ENCODE data around the gene CNKSR3. TPM values are rescaled to one million over a fixed set of nuclear protein-coding genes. Genes with fewer than 3 reads are reported as not detected.
A peak's percentile ranks its signal among the peaks of the same experiment; 100 is the strongest.

The CNKSR3 gene
- total RNA-seq, 4 donors from 2014 or later = 7.6 to 29.6 (median 12.4) TPM

DNA sequence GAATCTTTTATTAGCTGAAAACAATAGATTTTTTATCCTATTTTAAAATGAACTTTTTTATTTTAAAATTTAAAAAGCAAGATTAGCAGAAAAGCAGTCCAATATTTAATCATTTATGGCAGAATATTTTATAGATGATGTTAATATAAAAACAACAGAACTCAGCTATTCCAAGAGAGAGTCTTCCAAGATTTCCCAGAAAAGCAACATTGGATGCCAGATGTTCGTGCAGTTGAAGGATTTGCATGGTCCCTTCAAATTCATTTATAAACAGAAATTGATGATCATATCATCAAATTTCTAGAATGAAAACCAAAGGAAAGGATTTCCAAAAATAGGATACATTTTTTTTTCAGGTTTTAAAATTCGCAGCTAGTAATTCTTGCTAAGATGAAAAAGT is 25.4 kb upstream of the CNKSR3 start:
- no peaks in the 10 kb centered on the region for H3K36me3 ChIP-seq
- H3K27ac ChIP-seq = peak overlapping the region in 1 of 2 donors; percentile 69
- intact Hi-C loops (cut with DNase I; ENCODE audit: low total_unique reads) = no loop called here
- no peak overlapping the region for H3K4me3 ChIP-seq
- no peaks in the 10 kb centered on the region for H3K9me3 ChIP-seq
- H3K4me1 ChIP-seq = peaks cover 0 to 5% of the 10 kb centered on the region in 2 donors
- H3K27me3 ChIP-seq = no peaks in the 10 kb centered on the region
- TF ChIP-seq POLR2A (IDR thresholded peaks at IDR 0.05) = no peak
- TF ChIP-seq, protein P1, sequence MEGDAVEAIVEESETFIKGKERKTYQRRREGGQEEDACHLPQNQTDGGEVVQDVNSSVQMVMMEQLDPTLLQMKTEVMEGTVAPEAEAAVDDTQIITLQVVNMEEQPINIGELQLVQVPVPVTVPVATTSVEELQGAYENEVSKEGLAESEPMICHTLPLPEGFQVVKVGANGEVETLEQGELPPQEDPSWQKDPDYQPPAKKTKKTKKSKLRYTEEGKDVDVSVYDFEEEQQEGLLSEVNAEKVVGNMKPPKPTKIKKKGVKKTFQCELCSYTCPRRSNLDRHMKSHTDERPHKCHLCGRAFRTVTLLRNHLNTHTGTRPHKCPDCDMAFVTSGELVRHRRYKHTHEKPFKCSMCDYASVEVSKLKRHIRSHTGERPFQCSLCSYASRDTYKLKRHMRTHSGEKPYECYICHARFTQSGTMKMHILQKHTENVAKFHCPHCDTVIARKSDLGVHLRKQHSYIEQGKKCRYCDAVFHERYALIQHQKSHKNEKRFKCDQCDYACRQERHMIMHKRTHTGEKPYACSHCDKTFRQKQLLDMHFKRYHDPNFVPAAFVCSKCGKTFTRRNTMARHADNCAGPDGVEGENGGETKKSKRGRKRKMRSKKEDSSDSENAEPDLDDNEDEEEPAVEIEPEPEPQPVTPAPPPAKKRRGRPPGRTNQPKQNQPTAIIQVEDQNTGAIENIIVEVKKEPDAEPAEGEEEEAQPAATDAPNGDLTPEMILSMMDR (IDR thresholded peaks at IDR 0.05) = no peak
- no peak for DNase-seq

GRCh38 chr6:154535147-154535546 is 24.7 kb upstream of the CNKSR3 start:
- intact Hi-C loops (cut with DNase I; ENCODE audit: low total_unique reads) = no loop called here
- H3K36me3 ChIP-seq = no peaks in the 10 kb centered on the region
- no peaks in the 10 kb centered on the region for H3K27me3 ChIP-seq
- peak overlapping the region in 1 of 2 donors; percentile 6 for H3K27ac ChIP-seq
- H3K4me1 ChIP-seq = peaks cover 0 to 5% of the 10 kb centered on the region in 2 donors
- no peak for DNase-seq
- TF ChIP-seq POLR2A (IDR thresholded peaks at IDR 0.05) = no peak
- TF ChIP-seq, protein P1 (IDR thresholded peaks at IDR 0.05) = no peak
- H3K9me3 ChIP-seq = no peaks in the 10 kb centered on the region
- H3K4me3 ChIP-seq = no peak overlapping the region

DNA sequence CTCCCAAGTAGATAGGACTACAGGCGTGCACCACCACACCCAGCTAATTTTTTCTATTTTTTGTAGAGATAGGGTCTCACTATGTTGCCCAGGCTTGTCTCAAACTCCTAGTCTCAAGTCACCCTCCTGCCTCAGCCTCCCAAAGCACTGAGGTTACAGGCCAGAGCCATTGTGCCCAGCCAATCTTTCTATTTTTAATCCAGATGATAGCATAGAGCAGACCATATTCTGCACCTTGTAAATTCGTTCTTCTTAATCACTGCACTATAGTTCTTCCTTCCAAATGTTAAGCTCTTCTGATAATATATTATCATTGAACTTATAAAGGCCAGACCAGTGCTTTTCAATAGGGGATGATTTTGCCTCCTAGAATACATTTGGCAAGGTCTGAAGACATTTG is 24.0 kb upstream of the CNKSR3 start:
- peaks cover 0 to 5% of the 10 kb centered on the region in 2 donors for H3K4me1 ChIP-seq
- intact Hi-C loops (cut with DNase I; ENCODE audit: low total_unique reads) = no loop called here
- TF ChIP-seq POLR2A (IDR thresholded peaks at IDR 0.05) = no peak
- TF ChIP-seq, protein P1 (IDR thresholded peaks at IDR 0.05) = no peak

DNA sequence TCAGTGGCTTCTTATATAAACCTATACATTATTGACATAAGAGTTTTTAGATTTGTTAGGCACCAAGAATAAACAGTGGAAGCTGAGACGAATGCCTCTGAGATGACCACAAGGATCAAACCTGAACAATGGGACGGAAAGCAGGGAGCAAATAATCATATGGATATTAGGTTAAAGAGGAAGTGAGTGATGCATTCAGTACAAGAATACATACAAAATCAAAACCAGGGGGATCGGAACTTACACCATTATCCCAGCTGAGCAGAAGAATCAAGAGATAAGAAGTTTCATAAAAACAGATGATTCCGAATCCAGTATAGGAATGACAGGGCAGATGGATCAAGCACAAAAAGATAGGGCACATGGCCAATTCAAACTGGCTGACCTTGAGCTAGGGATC is 21.9 kb upstream of the CNKSR3 start:
- no peak for DNase-seq
- Histone ChIP-seq H3K36me3 (no peaks in the 10 kb centered on the region), H3K4me1 (peaks cover 0 to 5% of the 10 kb centered on the region in 2 donors), H3K27me3 (no peaks in the 10 kb centered on the region), H3K4me3 (no peak overlapping the region), H3K27ac (no peak overlapping the region), H3K9me3 (no peaks in the 10 kb centered on the region)
- intact Hi-C loops (cut with DNase I; ENCODE audit: low total_unique reads) = no loop called here
- TF ChIP-seq, protein P1 (IDR thresholded peaks at IDR 0.05) = no peak
- no peak for TF ChIP-seq POLR2A (IDR thresholded peaks at IDR 0.05)

More for the DNA sequence above, 24.0 kb upstream of the CNKSR3 start:
- no peaks in the 10 kb centered on the region for H3K36me3 ChIP-seq
- no peak overlapping the region for H3K4me3 ChIP-seq
- no peaks in the 10 kb centered on the region for H3K9me3 ChIP-seq
- no peaks in the 10 kb centered on the region for H3K27me3 ChIP-seq
- no peak overlapping the region for H3K27ac ChIP-seq
- no peak for DNase-seq

- no peak overlapping the region for H3K4me3 ChIP-seq
- no peaks in the 10 kb centered on the region for H3K27me3 ChIP-seq
- H3K36me3 ChIP-seq = no peaks in the 10 kb centered on the region
- intact Hi-C loops (cut with DNase I; ENCODE audit: low total_unique reads) = no loop called here
- TF ChIP-seq POLR2A (IDR thresholded peaks at IDR 0.05) = no peak
- TF ChIP-seq, protein P1 (IDR thresholded peaks at IDR 0.05) = no peak
- no peak for DNase-seq
- H3K27ac ChIP-seq = no peak overlapping the region
- H3K9me3 ChIP-seq = no peaks in the 10 kb centered on the region
- no peaks in the 10 kb centered on the region for H3K4me1 ChIP-seq
Measured at GRCh38 chr6:154529957-154530356, 19.5 kb upstream of the CNKSR3 start.

Data from uterus (tissue), 4 donors.